ENCODE results near the gene SPNS3. TPM values are rescaled to one million over a fixed set of nuclear protein-coding genes. Genes with fewer than 3 reads are reported as not detected.

The SPNS3 gene
- total RNA-seq, 1 experiment from 2014 or later = 2.1 TPM

DNA sequence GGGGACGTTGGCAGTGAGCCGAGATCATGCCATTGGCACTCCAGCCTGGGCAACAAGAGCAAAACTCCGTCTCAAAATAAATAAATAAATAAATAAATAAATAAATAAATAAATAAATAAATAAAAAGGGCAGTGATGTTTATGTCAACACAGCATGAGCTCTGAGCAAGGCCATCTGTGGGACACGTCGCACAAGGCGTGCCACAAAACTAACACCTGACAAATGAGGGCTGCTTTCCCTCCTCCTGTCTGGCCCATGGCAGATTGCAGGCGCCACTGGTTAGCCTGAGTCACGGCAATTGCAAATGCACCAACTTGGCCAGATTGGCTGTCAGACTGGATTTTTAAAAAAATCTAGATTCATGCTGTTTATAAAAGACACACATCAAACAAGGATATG lies 25.9 kb upstream of the SPNS3 start:
- CTCF ChIA-PET = no interaction called here
- intact Hi-C loops (cut with micrococcal nuclease; ENCODE audit: unreplicated experiment) = no loop called here
- Mint-ChIP-seq H3K4me1 (ENCODE audit: low read depth, unreplicated experiment) (no peaks in the 10 kb centered on the region), H3K27me3 (ENCODE audit: unreplicated experiment) (no peaks in the 10 kb centered on the region), H3K36me3 (ENCODE audit: insufficient read depth, unreplicated experiment) (no peaks in the 10 kb centered on the region), H3K27ac (ENCODE audit: unreplicated experiment) (no peak overlapping the region), H3K4me3 (ENCODE audit: low read depth, unreplicated experiment) (no peak overlapping the region), H3K9me3 (ENCODE audit: low read depth, unreplicated experiment) (no peaks in the 10 kb centered on the region)
- BruUV-seq (replicated peaks) = no TSS peak
- no peak for TF ChIP-seq CTCF (IDR thresholded peaks at IDR 0.05; ENCODE audit: unreplicated experiment)
- no peak for DNase-seq

DNA sequence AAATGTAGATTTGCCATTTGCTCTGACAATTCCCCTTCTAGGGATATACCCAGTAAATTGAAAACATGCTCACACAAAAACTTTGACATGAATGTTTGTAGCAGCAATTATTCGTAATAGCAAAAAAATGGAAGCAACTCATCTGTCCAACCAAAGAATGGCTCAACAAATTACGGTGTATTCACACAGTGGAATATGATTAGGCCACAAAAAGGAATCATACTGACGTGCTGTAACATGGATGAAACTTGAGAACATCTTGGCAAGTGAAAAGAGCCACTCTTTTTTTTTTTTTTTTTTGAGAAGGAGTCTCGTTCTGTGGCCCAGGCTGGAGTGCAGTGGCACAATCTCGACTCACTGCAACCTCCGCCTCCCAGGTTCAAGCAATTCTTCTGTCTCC lies 24.1 kb upstream of the SPNS3 start:
- CTCF ChIA-PET = no interaction called here
- Mint-ChIP-seq H3K27ac (ENCODE audit: unreplicated experiment) (no peak overlapping the region), H3K27me3 (ENCODE audit: unreplicated experiment) (no peaks in the 10 kb centered on the region), H3K36me3 (ENCODE audit: insufficient read depth, unreplicated experiment) (no peaks in the 10 kb centered on the region), H3K4me1 (ENCODE audit: low read depth, unreplicated experiment) (no peaks in the 10 kb centered on the region), H3K4me3 (ENCODE audit: low read depth, unreplicated experiment) (no peak overlapping the region), H3K9me3 (ENCODE audit: low read depth, unreplicated experiment) (no peaks in the 10 kb centered on the region)
- intact Hi-C loops (cut with micrococcal nuclease; ENCODE audit: unreplicated experiment) = loop anchor here (5.0 kb wide), 1 partner anchor 207 kb away; no protein-coding TSS in a partner anchor
- no peak for DNase-seq
- no TSS peak for BruUV-seq (replicated peaks)
- TF ChIP-seq CTCF (IDR thresholded peaks at IDR 0.05; ENCODE audit: unreplicated experiment) = no peak

- no peaks in the 10 kb centered on the region for H3K36me3 Mint-ChIP-seq (ENCODE audit: insufficient read depth, unreplicated experiment)
- no peaks in the 10 kb centered on the region for H3K27me3 Mint-ChIP-seq (ENCODE audit: unreplicated experiment)
- no peaks in the 10 kb centered on the region for H3K9me3 Mint-ChIP-seq (ENCODE audit: low read depth, unreplicated experiment)
- BruUV-seq (replicated peaks) = no TSS peak
- no peak overlapping the region for H3K4me3 Mint-ChIP-seq (ENCODE audit: low read depth, unreplicated experiment)
- intact Hi-C loops (cut with micrococcal nuclease; ENCODE audit: unreplicated experiment) = loop anchor here (5.0 kb wide), 1 partner anchor 209 kb away; no protein-coding TSS in a partner anchor
- H3K27ac Mint-ChIP-seq (ENCODE audit: unreplicated experiment) = no peak overlapping the region
- DNase-seq = no peak
- TF ChIP-seq CTCF (IDR thresholded peaks at IDR 0.05; ENCODE audit: unreplicated experiment) = no peak
- H3K4me1 Mint-ChIP-seq (ENCODE audit: low read depth, unreplicated experiment) = no peaks in the 10 kb centered on the region
- CTCF ChIA-PET = interaction anchor here (0.6 to 0.7 kb wide), 2 partner anchors 9 to 13 kb away, joined by 4 to 5 read pairs; no protein-coding TSS in a partner anchor
These were observed 22.5 kb upstream of the SPNS3 start for GRCh38 chr17:4411201-4411600.

GRCh38 chr17:4412933-4413831 lies 20.6 kb upstream of the SPNS3 start:
- Mint-ChIP-seq H3K36me3 (ENCODE audit: insufficient read depth, unreplicated experiment) (no peaks in the 10 kb centered on the region), H3K27ac (ENCODE audit: unreplicated experiment) (no peak overlapping the region), H3K4me1 (ENCODE audit: low read depth, unreplicated experiment) (no peaks in the 10 kb centered on the region), H3K27me3 (ENCODE audit: unreplicated experiment) (no peaks in the 10 kb centered on the region), H3K9me3 (ENCODE audit: low read depth, unreplicated experiment) (no peaks in the 10 kb centered on the region), H3K4me3 (ENCODE audit: low read depth, unreplicated experiment) (no peak overlapping the region)
- intact Hi-C loops (cut with micrococcal nuclease; ENCODE audit: unreplicated experiment) = loop anchor here (1.0 to 5.0 kb wide), 2 partner anchors 198 to 211 kb away; no protein-coding TSS in a partner anchor
- BruUV-seq (replicated peaks) = no TSS peak
- TF ChIP-seq CTCF (IDR thresholded peaks at IDR 0.05; ENCODE audit: unreplicated experiment) = peak; percentile 78
- peak; percentile 89 for DNase-seq
- CTCF ChIA-PET = interaction anchor here (0.5 to 1.7 kb wide), 5 partner anchors 33 to 253 kb away, joined by 3 to 9 read pairs (median 6); no protein-coding TSS in a partner anchor
